SK-N-SH (cell line): ENCODE results near the gene EFCAB6. TPM values are rescaled to one million over a fixed set of nuclear protein-coding genes. Genes with fewer than 3 reads are reported as not detected.

Experiments
- CTCF ChIA-PET: fragments of 300-600, 350-600 bp; formaldehyde crosslinking; extraction: SDS; loops from one replicate; lab custom pipeline; 2021; lab: Yijun Ruan, JAX
- POLR2A ChIA-PET: fragments of 350-600 bp; sonication (Branson Sonifier 250); formaldehyde crosslinking; extraction: SDS; loops from one replicate; lab custom pipeline; 2020; ENCODE audit warnings: antibody characterized with exemption, inconsistent platforms; lab: Yijun Ruan, JAX
- DNase-seq: peaks from one replicate; pipeline ENCODE4 v3.0.0; 2012
- H2AFZ ChIP-seq: fragments of 200-600 bp; sonication (generic); 2 replicates; pipeline ENCODE4 v1.8.1; 2016; ENCODE audit warnings: antibody characterized with exemption, mild to moderate bottlenecking, low read depth
- H3F3A ChIP-seq: fragments of 200-600 bp; sonication (generic); replicated peaks from 2 replicates; pipeline ENCODE3; 2016; ENCODE audit warnings: antibody characterized with exemption, mild to moderate bottlenecking; ENCODE audit not compliant: insufficient read depth
- H3K27ac ChIP-seq, 2 experiments: fragments of 200-500 bp in 1 of 2; fragments of 200-600 bp in 1 of 2; sonication (Bioruptor generic) in 1 of 2; sonication (generic), shearing (Covaris generic) in 1 of 2; 2 replicates each; pipeline versions ENCODE4 v1.5.1 to v1.6.1; 2014 to 2016; ENCODE audit warnings: low read depth in 2 of 2, inconsistent platforms in 1 of 2, low read length in 1 of 2, mild to moderate bottlenecking in 1 of 2, mixed read lengths in 1 of 2
- H3K27me3 ChIP-seq: fragments of 200-600 bp; sonication (generic), shearing (Covaris generic); 2 replicates; pipeline ENCODE4 v1.6.1; 2016; ENCODE audit warnings: mixed run types; ENCODE audit not compliant: insufficient read depth
- H3K36me3 ChIP-seq, 2 experiments: fragments of 200-500 bp in 1 of 2; fragments of 200-600 bp in 1 of 2; sonication (Bioruptor generic) in 1 of 2; sonication (generic) in 1 of 2; replicated peaks in 1 of 2; 2 replicates each; pipeline versions ENCODE3 to v1.5.1; 2014 to 2016; ENCODE audit warnings: low read length in 1 of 2, mild to moderate bottlenecking in 1 of 2; ENCODE audit not compliant: insufficient read depth in 2 of 2, control insufficient read depth in 1 of 2
- H3K4me1 ChIP-seq, 2 experiments: fragments of 200-500 bp in 1 of 2; fragments of 200-600 bp in 1 of 2; sonication (Bioruptor generic) in 1 of 2; sonication (generic), shearing (Covaris generic) in 1 of 2; 2 replicates each; pipeline versions ENCODE4 v1.5.1 to v1.6.1; 2014 to 2016; ENCODE audit warnings: low read depth in 1 of 2, low read length in 1 of 2, mixed run types in 1 of 2; ENCODE audit not compliant: insufficient read depth in 2 of 2, control insufficient read depth in 1 of 2
- H3K4me2 ChIP-seq: fragments of 200-600 bp; sonication (generic), shearing (Covaris generic); 2 replicates; pipeline ENCODE4 v1.6.1; 2017; ENCODE audit warnings: mixed run types
- H3K4me3 ChIP-seq, 2 experiments: fragments of 200-500 bp in 1 of 2; fragments of 200-600 bp in 1 of 2; sonication (Bioruptor generic) in 1 of 2; sonication (generic), shearing (Covaris generic) in 1 of 2; 2 replicates each; pipeline versions ENCODE4 v1.5.1 to v1.8.1; 2014 to 2016; ENCODE audit warnings: low read depth in 2 of 2, inconsistent platforms in 1 of 2, low read length in 1 of 2, mild to moderate bottlenecking in 1 of 2, mixed read lengths in 1 of 2, moderate library complexity in 1 of 2
- H3K79me2 ChIP-seq: fragments of 200-600 bp; sonication (generic); 2 replicates; pipeline ENCODE4 v1.8.1; 2017; ENCODE audit warnings: mild to moderate bottlenecking; ENCODE audit not compliant: insufficient read depth
- H3K9ac ChIP-seq: fragments of 200-600 bp; sonication (generic); 2 replicates; pipeline ENCODE4 v1.6.1; 2017; ENCODE audit warnings: mixed run types
- H3K9me2 ChIP-seq: fragments of 200-600 bp; sonication (generic); 2 replicates; pipeline ENCODE4 v1.6.1; 2017; ENCODE audit warnings: mixed run types
- H3K9me3 ChIP-seq: fragments of 200-600 bp; sonication (generic); 2 replicates; pipeline ENCODE4 v1.6.1; 2017; ENCODE audit warnings: mixed run types, mild to moderate bottlenecking, moderate library complexity
- H4K20me1 ChIP-seq: fragments of 200-600 bp; sonication (generic); 2 replicates; pipeline ENCODE4 v1.6.1; 2017; ENCODE audit warnings: mild to moderate bottlenecking, mixed run types; ENCODE audit not compliant: insufficient read depth
- CTCF ChIP-seq: fragments of 200-600 bp; sonication (generic); IDR thresholded peaks from 2 replicates; pipeline ENCODE4 v1.6.1; 2017; ENCODE audit warnings: antibody characterized with exemption, mild to moderate bottlenecking, moderate library complexity
- ELF1 ChIP-seq: IDR thresholded peaks from 2 replicates; pipeline ENCODE4 v1.4.0; 2012
- EZH2phosphoT487 ChIP-seq: fragments of 200-600 bp; sonication (generic); IDR thresholded peaks from 2 replicates; pipeline ENCODE4 v1.6.1; 2017; ENCODE audit warnings: low read depth, mixed run types, mild to moderate bottlenecking, antibody characterized with exemption, moderate library complexity, borderline replicate concordance
- FOXM1 ChIP-seq: IDR thresholded peaks from 2 replicates; pipeline ENCODE4 v1.4.0; 2012; ENCODE audit warnings: low read depth, mild to moderate bottlenecking
- GABPA ChIP-seq: IDR thresholded peaks from 2 replicates; pipeline ENCODE4 v1.4.0; 2012; ENCODE audit warnings: low read depth, mild to moderate bottlenecking
- JUND ChIP-seq: IDR thresholded peaks from 2 replicates; pipeline ENCODE4 v1.4.0; 2012
- MEF2A ChIP-seq: IDR thresholded peaks from 2 replicates; pipeline ENCODE4 v1.4.0; 2012; ENCODE audit warnings: low read depth, borderline replicate concordance
- MXI1 ChIP-seq: IDR thresholded peaks from 2 replicates; pipeline ENCODE4 v1.6.1; 2012; ENCODE audit warnings: mild to moderate bottlenecking, low read depth, low read length, improper control_type of control experiment
- NFIC ChIP-seq: IDR thresholded peaks from 2 replicates; pipeline ENCODE4 v1.4.0; 2012; ENCODE audit warnings: borderline replicate concordance
- POLR2AphosphoS5 ChIP-seq: IDR thresholded peaks from 2 replicates; pipeline ENCODE4 v1.6.1; 2012; ENCODE audit warnings: low read depth, low read length
- RCOR1 ChIP-seq: fragments of 150-350 bp; IDR thresholded peaks from 2 replicates; pipeline ENCODE4 v1.6.1; 2017; ENCODE audit warnings: antibody characterized with exemption, low read length
- REST ChIP-seq: IDR thresholded peaks from 2 replicates; pipeline ENCODE4 v1.6.1; 2012; ENCODE audit warnings: mild to moderate bottlenecking, low read depth, low read length, moderate library complexity
- RFX5 ChIP-seq: IDR thresholded peaks from 2 replicates; pipeline ENCODE4 v1.6.1; 2012; ENCODE audit warnings: mild to moderate bottlenecking, improper control_type of control experiment, low read length
- SIN3A ChIP-seq: IDR thresholded peaks from 2 replicates; pipeline ENCODE4 v1.6.1; 2012; ENCODE audit warnings: low read depth, mild to moderate bottlenecking, low read length, moderate library complexity, borderline replicate concordance
- SMC3 ChIP-seq: IDR thresholded peaks from 2 replicates; pipeline ENCODE4 v1.6.1; 2012; ENCODE audit warnings: low read depth, low read length, improper control_type of control experiment
- TCF12 ChIP-seq: IDR thresholded peaks from 2 replicates; pipeline ENCODE4 v1.4.0; 2012
- TEAD4 ChIP-seq: IDR thresholded peaks from 2 replicates; pipeline ENCODE4 v1.4.0; 2012; ENCODE audit warnings: mild to moderate bottlenecking, borderline replicate concordance; ENCODE audit not compliant: insufficient read depth
- USF1 ChIP-seq: IDR thresholded peaks from 2 replicates; pipeline ENCODE4 v1.4.0; 2012; ENCODE audit warnings: low read depth, borderline replicate concordance
- WGBS: methylation state at CpG from one replicate; pipeline ENCODE4 v1.1.6; 2017; ENCODE audit warnings: low lambda C conversion rate; 5-methylcytosine and 5-hydroxymethylcytosine counted together
- polyA plus RNA-seq, 3 experiments: library from polyadenylated mRNA; depleted of rRNA; stranded (reverse); fragments of >200 nt; gene quantifications; 2 replicates each; pipeline ENCODE4 v1.2.3, GENCODE V29; 2012

EFCAB6 gene
- polyA plus RNA-seq, 1 of the 3 experiments (the other 2 are of a cell fraction) = 0.46 TPM

- TF ChIP-seq REST (no peak), RFX5 (no peak), EZH2phosphoT487 (no peak), SMC3 (no peak), FOXM1 (no peak), POLR2AphosphoS5 (no peak), CTCF (no peak), TCF12 (no peak)
These were observed 302.8 kb downstream of the EFCAB6 start (continued) for GRCh38 chr22:43509337-43509736.

GRCh38 chr22:43508489-43508888, 303.6 kb downstream of the EFCAB6 start:
- ChIA-PET CTCF (no interaction called here), POLR2A (no interaction called here)
- no peak overlapping the region for H3K4me3 ChIP-seq
- H3K4me1 ChIP-seq = no peaks in the 10 kb centered on the region
- H3K79me2 ChIP-seq = no peaks in the 10 kb centered on the region
- H4K20me1 ChIP-seq = no peaks in the 10 kb centered on the region
- DNase-seq = no peak
- TF ChIP-seq TEAD4 = no peak
- no peak for TF ChIP-seq ELF1
- TF ChIP-seq GABPA = no peak
- H3K9me3 ChIP-seq = no peaks in the 10 kb centered on the region
- H3K9ac ChIP-seq = no peak overlapping the region
- H3K4me2 ChIP-seq = no peak overlapping the region
- no peaks in the 10 kb centered on the region for H3K27me3 ChIP-seq
- H3K36me3 ChIP-seq = no peaks in the 10 kb centered on the region
- H3F3A ChIP-seq = no peaks in the 10 kb centered on the region
- H2AFZ ChIP-seq = no peak overlapping the region
- no peaks in the 10 kb centered on the region for H3K9me2 ChIP-seq
- H3K27ac ChIP-seq = no peak overlapping the region

- Histone ChIP-seq H3K9me3 (no peaks in the 10 kb centered on the region), H3K79me2 (no peaks in the 10 kb centered on the region), H2AFZ (no peak overlapping the region), H3K4me1 (no peaks in the 10 kb centered on the region), H3K36me3 (no peaks in the 10 kb centered on the region), H3K4me2 (no peak overlapping the region), H3K27me3 (no peaks in the 10 kb centered on the region), H3F3A (no peaks in the 10 kb centered on the region), H3K27ac (no peak overlapping the region), H4K20me1 (no peaks in the 10 kb centered on the region), H3K9ac (no peak overlapping the region), H3K9me2 (no peaks in the 10 kb centered on the region), H3K4me3 (no peak overlapping the region)
- CTCF ChIA-PET = no interaction called here
- WGBS = 36% methylated on average over 5 of the region's 8 CpGs
- POLR2A ChIA-PET = no interaction called here
- DNase-seq = no peak
- TF ChIP-seq MXI1 = no peak
- no peak for TF ChIP-seq GABPA
- TF ChIP-seq REST = no peak
- no peak for TF ChIP-seq POLR2AphosphoS5
- no peak for TF ChIP-seq SIN3A
- TF ChIP-seq EZH2phosphoT487 = no peak
- no peak for TF ChIP-seq TCF12
- no peak for TF ChIP-seq TEAD4
- TF ChIP-seq MEF2A = no peak
- TF ChIP-seq RCOR1 = no peak
- no peak for TF ChIP-seq JUND
- no peak for TF ChIP-seq USF1
- TF ChIP-seq NFIC = no peak
These were observed 304.9 kb downstream of the EFCAB6 start for GRCh38 chr22:43507235-43507634.
